IMR-90 (cell line): Measurements from ENCODE around the gene RLN3. TPM values are rescaled to one million over a fixed set of nuclear protein-coding genes. Genes with fewer than 3 reads are reported as not detected.
A peak's percentile ranks its signal among the peaks of the same experiment; 100 is the strongest.
"Not testable (repeated sequence)": the region's sequence is repeated elsewhere in the genome, so short reads cannot be mapped to it uniquely, and the experiment has no call there.

Experiments
- ATAC-seq: fragments of 200-7000 bp; cut with Tn5 transposase; 2 replicates; pipeline ENCODE4 v1.9.1; 2020; ENCODE audit warnings: low read depth, mild to moderate bottlenecking, moderate library complexity
- BruUV-seq: library from RNA; stranded (reverse); fragments of 400-500 nt; replicated peaks from 2 replicates; lab custom pipeline; 2021; lab: Mats Ljungman, UMichigan
- CTCF ChIA-PET: fragments of 300-600 bp; formaldehyde crosslinking; extraction: SDS; loops from one replicate; lab custom pipeline; 2021; ENCODE audit warnings: antibody characterized with exemption; lab: Yijun Ruan, JAX
- POLR2A ChIA-PET: fragments of 300-600 bp; sonication (Branson Sonifier 250); formaldehyde crosslinking; loops from one replicate; lab custom pipeline; 2022; ENCODE audit warnings: antibody characterized with exemption; ENCODE audit not compliant: unreplicated experiment; lab: Charles Lee
- DNase-seq: peaks from one replicate; pipeline ENCODE4 v3.0.0; 2013
- H2AFZ ChIP-seq: replicated peaks from 2 replicates; pipeline ENCODE3; 2013; ENCODE audit warnings: low read length, mild to moderate bottlenecking; ENCODE audit not compliant: poor library complexity
- H2AK5ac ChIP-seq: 2 replicates; pipeline ENCODE4 v1.6.1; 2013; ENCODE audit warnings: low read depth, low read length, inconsistent platforms
- H2AK9ac ChIP-seq: replicated peaks from 2 replicates; pipeline ENCODE3; 2013; ENCODE audit warnings: mild to moderate bottlenecking, low read depth, low read length, moderate library complexity; ENCODE audit not compliant: poor library complexity
- H2BK120ac ChIP-seq: 2 replicates; pipeline ENCODE4 v1.6.1; 2013; ENCODE audit warnings: low read depth, low read length, inconsistent platforms
- H2BK15ac ChIP-seq: 3 replicates; pipeline ENCODE4 v1.6.1; 2013; ENCODE audit warnings: low read depth, low read length, inconsistent platforms
- H2BK20ac ChIP-seq: 2 replicates; pipeline ENCODE4 v1.6.1; 2013; ENCODE audit warnings: low read depth, mild to moderate bottlenecking, inconsistent platforms, low read length, moderate library complexity
- H2BK5ac ChIP-seq: 2 replicates; pipeline ENCODE4 v1.6.1; 2013; ENCODE audit warnings: mild to moderate bottlenecking, low read depth, low read length, inconsistent platforms; ENCODE audit not compliant: poor library complexity, severe bottlenecking
- H3K14ac ChIP-seq: replicated peaks from 2 replicates; pipeline ENCODE4 v1.6.1; 2013; ENCODE audit warnings: low read depth, low read length, inconsistent platforms
- H3K18ac ChIP-seq: 2 replicates; pipeline ENCODE4 v1.6.1; 2013; ENCODE audit warnings: low read depth, low read length, control low read depth
- H3K23ac ChIP-seq: 2 replicates; pipeline ENCODE4 v1.6.1; 2013; ENCODE audit warnings: low read depth, low read length, inconsistent platforms
- H3K27ac ChIP-seq: 2 replicates; pipeline ENCODE4 v1.5.1; 2013; ENCODE audit warnings: mild to moderate bottlenecking, control low read depth, low read length; ENCODE audit not compliant: insufficient read depth
- H3K27me3 ChIP-seq: 2 replicates; pipeline ENCODE4 v1.6.1; 2013; ENCODE audit warnings: low read length; ENCODE audit not compliant: control insufficient read depth, insufficient read depth
- H3K36me3 ChIP-seq: 2 replicates; pipeline ENCODE4 v1.6.1; 2013; ENCODE audit warnings: low read length, mixed read lengths; ENCODE audit not compliant: control insufficient read depth, insufficient read depth
- H3K4ac ChIP-seq: 2 replicates; pipeline ENCODE4 v1.6.1; 2013; ENCODE audit warnings: low read depth, low read length, inconsistent platforms
- H3K4me1 ChIP-seq: 2 replicates; pipeline ENCODE4 v1.6.1; 2013; ENCODE audit warnings: low read length, mixed read lengths; ENCODE audit not compliant: control insufficient read depth, insufficient read depth
- H3K4me2 ChIP-seq: 2 replicates; pipeline ENCODE4 v1.6.1; 2013; ENCODE audit warnings: low read depth, mild to moderate bottlenecking, control low read depth, low read length, moderate library complexity
- H3K4me3 ChIP-seq: 2 replicates; pipeline ENCODE4 v1.5.1; 2013; ENCODE audit warnings: low read depth, mild to moderate bottlenecking, control low read depth, low read length, moderate library complexity; ENCODE audit not compliant: insufficient read depth
- H3K56ac ChIP-seq: 2 replicates; pipeline ENCODE4 v1.6.1; 2013; ENCODE audit warnings: low read length, inconsistent platforms; ENCODE audit not compliant: insufficient read depth; ENCODE audit errors: extremely low read depth
- H3K79me1 ChIP-seq, 2 experiments: 2 replicates each; pipeline ENCODE4 v1.6.1; 2013; ENCODE audit warnings: low read length in 2 of 2, inconsistent platforms in 1 of 2, low read depth in 1 of 2
- H3K9ac ChIP-seq: 2 replicates; pipeline ENCODE4 v1.6.1; 2013; ENCODE audit warnings: low read depth, low read length, control low read depth
- H3K9me1 ChIP-seq: 2 replicates; pipeline ENCODE4 v1.6.1; 2013; ENCODE audit warnings: low read length, inconsistent platforms; ENCODE audit not compliant: insufficient read depth
- H3K9me3 ChIP-seq: 2 replicates; pipeline ENCODE4 v1.6.1; 2013; ENCODE audit warnings: low read length; ENCODE audit not compliant: control insufficient read depth, insufficient read depth
- H4K20me1 ChIP-seq: 2 replicates; pipeline ENCODE4 v1.6.1; 2013; ENCODE audit warnings: low read length, inconsistent platforms; ENCODE audit not compliant: insufficient read depth
- H4K5ac ChIP-seq: 2 replicates; pipeline ENCODE4 v1.6.1; 2013; ENCODE audit warnings: mild to moderate bottlenecking, low read depth, low read length, control low read depth
- H4K8ac ChIP-seq, 2 experiments: 2 replicates each; pipeline ENCODE4 v1.6.1; 2013; ENCODE audit warnings: low read depth in 2 of 2, low read length in 2 of 2, control low read depth in 1 of 2, inconsistent platforms in 1 of 2
- H4K91ac ChIP-seq: 2 replicates; pipeline ENCODE4 v1.6.1; 2013; ENCODE audit warnings: low read depth, low read length, inconsistent platforms; ENCODE audit not compliant: insufficient read depth
- MAZ ChIP-seq: IDR thresholded peaks from 2 replicates; pipeline ENCODE4 v1.6.1; 2012; ENCODE audit warnings: low read depth, mild to moderate bottlenecking, low read length, improper control_type of control experiment, moderate library complexity, borderline replicate concordance
- RAD21 ChIP-seq: IDR thresholded peaks from 2 replicates; pipeline ENCODE4 v1.6.1; 2012; ENCODE audit warnings: low read length, improper control_type of control experiment
- WGBS, 2 experiments: methylation state at CpG; one replicate each; pipeline versions ENCODE4 v1.1.5 to v1.1.7; 2013; ENCODE audit warnings: missing lambda C conversion rate in 2 of 2; ENCODE audit not compliant: insufficient read length in 1 of 2; ENCODE audit errors: extremely low coverage in 2 of 2; 5-methylcytosine and 5-hydroxymethylcytosine counted together
- dilution Hi-C: fragments of 300-500 bp; cut with HindIII; formaldehyde crosslinking; loops from one replicate; pipeline ENCODE4 v1.14.3; 2018; ENCODE audit warnings: low sequenced_read_pairs; ENCODE audit not compliant: unreplicated experiment
- in situ Hi-C: fragments of 300-500 bp; cut with MboI; formaldehyde crosslinking; loops from 3 replicates; pipeline ENCODE4 v1.14.3; 2019; ENCODE audit warnings: low sequenced_read_pairs, inconsistent platforms, mixed read lengths
- intact Hi-C: fragments of 100-400 bp; cut with micrococcal nuclease; formaldehyde crosslinking; loops from 2 replicates; pipeline ENCODE4 v1.10.0; 2022
- polyA plus RNA-seq, 3 experiments: library from polyadenylated mRNA; depleted of rRNA; stranded (reverse); fragments of >200 nt; gene quantifications; 2 replicates each; pipeline ENCODE4 v1.2.3, GENCODE V29; 2012; ENCODE audit warnings: low replicate concordance in 1 of 3
- total RNA-seq: library from RNA; depleted of rRNA; stranded (reverse); fragments of >200 nt; gene quantifications from 2 replicates; pipeline ENCODE4 v1.2.3, GENCODE V29; 2012
- TF ChIP-seq, protein P1 (sequence below): conservative IDR thresholded peaks from 2 replicates; pipeline ENCODE4 v1.5.1; 2012; ENCODE audit warnings: mild to moderate bottlenecking, low read depth, low read length, improper control_type of control experiment

Gene RLN3
- total and polyA plus RNA-seq, 2 of the 4 experiments (the other 2 are of a cell fraction), result not detected

GRCh38 chr19:14042659-14043608 lies 15.0 kb downstream of the RLN3 start:
- intact Hi-C loops, H3K4me3 ChIP-seq, H3K9me1 ChIP-seq, H3K27ac ChIP-seq, H3K56ac ChIP-seq, H2BK120ac ChIP-seq, in situ Hi-C loops, POLR2A ChIA-PET, H2AK5ac ChIP-seq, H3K9ac ChIP-seq, H2BK20ac ChIP-seq, dilution Hi-C loops, H4K91ac ChIP-seq, H3K4me2 ChIP-seq, H4K8ac ChIP-seq, H4K5ac ChIP-seq, H4K20me1 ChIP-seq, H2BK15ac ChIP-seq, H3K36me3 ChIP-seq, H3K23ac ChIP-seq, H3K4ac ChIP-seq, H3K18ac ChIP-seq, BruUV-seq, H3K14ac ChIP-seq, H3K27me3 ChIP-seq, H3K4me1 ChIP-seq, H3K79me1 ChIP-seq, H3K9me3 ChIP-seq, H2BK5ac ChIP-seq: not testable (repeated sequence)
- peak overlapping the region; percentile 77 for H2AK9ac ChIP-seq
- WGBS, 2 experiments, result 48% methylated on average over 2 of the region's 19 CpGs; no CpG with 5 or more reads in 1 of the 2 experiments
- CTCF ChIA-PET, result interaction anchor here (0.6 to 1.5 kb wide), 4 partner anchors 14 to 29 kb away, joined by 3 to 6 read pairs (median 4); partner anchors contain the start of gene MISP3
- ATAC-seq, result peak; percentile 72
- peak; percentile 23; the same call in 1 of the 2 replicates for TF ChIP-seq MAZ
- peak; percentile 22; the same call in 1 of the 2 replicates for TF ChIP-seq RAD21
- TF ChIP-seq, protein P1, sequence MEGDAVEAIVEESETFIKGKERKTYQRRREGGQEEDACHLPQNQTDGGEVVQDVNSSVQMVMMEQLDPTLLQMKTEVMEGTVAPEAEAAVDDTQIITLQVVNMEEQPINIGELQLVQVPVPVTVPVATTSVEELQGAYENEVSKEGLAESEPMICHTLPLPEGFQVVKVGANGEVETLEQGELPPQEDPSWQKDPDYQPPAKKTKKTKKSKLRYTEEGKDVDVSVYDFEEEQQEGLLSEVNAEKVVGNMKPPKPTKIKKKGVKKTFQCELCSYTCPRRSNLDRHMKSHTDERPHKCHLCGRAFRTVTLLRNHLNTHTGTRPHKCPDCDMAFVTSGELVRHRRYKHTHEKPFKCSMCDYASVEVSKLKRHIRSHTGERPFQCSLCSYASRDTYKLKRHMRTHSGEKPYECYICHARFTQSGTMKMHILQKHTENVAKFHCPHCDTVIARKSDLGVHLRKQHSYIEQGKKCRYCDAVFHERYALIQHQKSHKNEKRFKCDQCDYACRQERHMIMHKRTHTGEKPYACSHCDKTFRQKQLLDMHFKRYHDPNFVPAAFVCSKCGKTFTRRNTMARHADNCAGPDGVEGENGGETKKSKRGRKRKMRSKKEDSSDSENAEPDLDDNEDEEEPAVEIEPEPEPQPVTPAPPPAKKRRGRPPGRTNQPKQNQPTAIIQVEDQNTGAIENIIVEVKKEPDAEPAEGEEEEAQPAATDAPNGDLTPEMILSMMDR, result peak; percentile 53
- peak overlapping the region; percentile 61 for H2AFZ ChIP-seq
- peak; percentile 50 for DNase-seq

GRCh38 chr19:14047866-14048265 lies 19.9 kb downstream of the RLN3 start:
- H2BK15ac ChIP-seq, H3K9me1 ChIP-seq, BruUV-seq, H2BK20ac ChIP-seq, H3K4me2 ChIP-seq, H3K36me3 ChIP-seq, H3K14ac ChIP-seq, H3K9me3 ChIP-seq, dilution Hi-C loops, H3K4ac ChIP-seq, H3K56ac ChIP-seq, H2BK120ac ChIP-seq, ATAC-seq, H4K20me1 ChIP-seq, intact Hi-C loops, H3K79me1 ChIP-seq, H2AK5ac ChIP-seq, H4K91ac ChIP-seq, POLR2A ChIA-PET, H3K4me3 ChIP-seq, H3K4me1 ChIP-seq, H2BK5ac ChIP-seq, H3K23ac ChIP-seq, H2AK9ac ChIP-seq, H3K18ac ChIP-seq, H4K5ac ChIP-seq, H4K8ac ChIP-seq, H2AFZ ChIP-seq, H3K27me3 ChIP-seq, H3K27ac ChIP-seq, H3K9ac ChIP-seq, in situ Hi-C loops, DNase-seq: not testable (repeated sequence)
- no CpG with 5 or more reads among the region's 10 CpGs for WGBS, 2 experiments
- CTCF ChIA-PET, result interaction anchor here (1.2 to 2.2 kb wide), 2 partner anchors 12 to 17 kb away, joined by 4 to 9 read pairs; partner anchors contain the start of gene IL27RA
